SK-N-SH treated with all-trans-retinoic acid at 6 μM for 48 hours (cell line): ENCODE measurements around the gene GOLGA6A.
"Not testable (repeated sequence)": the region's sequence is repeated elsewhere in the genome, so short reads cannot be mapped to it uniquely, and the experiment has no call there.

Experiments used
- ARNTL ChIP-seq: fragments of 450-650 bp; formaldehyde crosslinking; IDR thresholded peaks from 2 replicates; pipeline ENCODE4 v1.5.0; 2020; ENCODE audit warnings: low read depth, mild to moderate bottlenecking, moderate library complexity, borderline replicate concordance
- GLIS3 ChIP-seq: fragments of 250-450 bp; sonication (Bioruptor Pico); IDR thresholded peaks from 2 replicates; pipeline ENCODE4 v1.5.0; 2020; ENCODE audit warnings: mild to moderate bottlenecking, moderate library complexity
- OSR1 ChIP-seq: fragments of 250-450 bp; sonication (Bioruptor Pico); IDR thresholded peaks from 2 replicates; pipeline ENCODE4 v1.8.0; 2022; ENCODE audit warnings: moderate library complexity, mild to moderate bottlenecking, inconsistent platforms
- PATZ1 ChIP-seq: fragments of 250-450 bp; sonication (Bioruptor Pico); IDR thresholded peaks from 2 replicates; pipeline ENCODE4 v1.8.0; 2020; ENCODE audit warnings: mild to moderate bottlenecking, moderate library complexity, borderline replicate concordance
- RARB ChIP-seq: fragments of 250-450 bp; sonication (Bioruptor Pico); IDR thresholded peaks from 2 replicates; pipeline ENCODE4 v1.8.0; 2021; ENCODE audit warnings: mild to moderate bottlenecking, moderate library complexity
- TCF4 ChIP-seq: fragments of 250-450 bp; sonication (Bioruptor Pico); IDR thresholded peaks from 2 replicates; pipeline ENCODE4 v1.8.0; 2021; ENCODE audit warnings: mild to moderate bottlenecking, moderate library complexity, borderline replicate concordance
- TOX ChIP-seq: fragments of 250-450 bp; sonication (Bioruptor Pico); IDR thresholded peaks from 2 replicates; pipeline ENCODE4 v1.8.0; 2021; ENCODE audit warnings: mild to moderate bottlenecking, moderate library complexity, borderline replicate concordance
- TSHZ2 ChIP-seq: fragments of 250-450 bp; sonication (Bioruptor Pico); IDR thresholded peaks from 2 replicates; pipeline ENCODE4 v1.5.0; 2020; ENCODE audit warnings: mild to moderate bottlenecking, moderate library complexity
- ZFP3 ChIP-seq: fragments of 250-450 bp; sonication (Bioruptor Pico); IDR thresholded peaks from 2 replicates; pipeline ENCODE4 v1.5.0; 2020; ENCODE audit warnings: mild to moderate bottlenecking, moderate library complexity
- ZFP30 ChIP-seq: fragments of 450-650 bp; formaldehyde crosslinking; IDR thresholded peaks from 2 replicates; pipeline ENCODE4 v1.5.0; 2022; ENCODE audit warnings: mild to moderate bottlenecking, moderate library complexity

GRCh38 chr15:74071645-74072044 is 10.7 kb downstream of the GOLGA6A start:
- TF ChIP-seq PATZ1 (CRISPR knock-in tag); TSHZ2; GLIS3 (CRISPR knock-in tag); OSR1 (CRISPR knock-in tag); ARNTL (CRISPR knock-in tag); RARB (CRISPR knock-in tag); ZFP3 (CRISPR knock-in tag); ZFP30; TOX (CRISPR knock-in tag); TCF4 (CRISPR knock-in tag): not testable (repeated sequence)
